Measurements from ENCODE around the gene SLC43A1. TPM values are rescaled to one million over a fixed set of nuclear protein-coding genes. Genes with fewer than 3 reads are reported as not detected.

SLC43A1 gene
- total RNA-seq, 1 donor from 2014 or later = 10.4 TPM

DNA sequence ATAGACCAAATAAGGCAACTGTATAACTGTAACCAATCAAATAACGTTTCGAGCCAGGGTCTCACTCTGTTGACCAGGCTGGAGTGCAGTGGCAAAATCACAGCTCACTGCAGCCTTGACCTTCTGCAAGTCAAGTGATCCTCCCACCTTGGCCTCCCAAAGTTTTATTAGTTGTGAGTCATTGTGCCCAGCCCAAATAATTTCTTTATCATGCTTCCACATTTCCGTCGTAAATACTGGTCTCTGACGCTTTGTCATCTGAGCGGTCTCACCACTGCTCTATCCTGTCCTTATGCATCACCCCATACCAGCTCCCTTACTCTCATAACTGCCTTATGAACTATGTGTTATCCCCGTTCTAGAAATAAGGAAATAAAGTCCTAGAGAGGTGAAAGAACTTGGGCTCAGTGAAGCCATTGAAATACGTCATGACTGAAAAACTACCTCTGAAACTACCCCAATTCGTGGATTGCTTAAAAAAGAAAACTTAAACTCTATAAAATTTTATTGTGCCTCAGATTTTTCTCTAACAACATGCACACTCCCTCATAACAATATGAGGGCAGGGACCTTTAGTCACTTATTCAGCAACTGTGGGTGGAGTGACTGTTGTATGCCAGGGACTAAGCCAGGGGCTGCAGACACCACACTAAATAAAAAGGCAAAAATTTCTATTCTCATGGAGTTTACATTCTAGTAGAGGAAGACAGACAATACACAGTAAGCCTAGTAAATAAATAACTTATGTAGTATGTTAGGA, 71.0 kb downstream of the SLC43A1 start:
- no peak overlapping the region for H3K27ac Mint-ChIP-seq (ENCODE audit: unreplicated experiment)
- H3K27me3 Mint-ChIP-seq (ENCODE audit: unreplicated experiment) = no peaks in the 10 kb centered on the region
- TF ChIP-seq CTCF (IDR thresholded peaks at IDR 0.05; ENCODE audit: unreplicated experiment) = no peak
- H3K9me3 Mint-ChIP-seq (ENCODE audit: unreplicated experiment) = no peaks in the 10 kb centered on the region
- no peak overlapping the region for H3K4me3 Mint-ChIP-seq (ENCODE audit: unreplicated experiment)
- no peaks in the 10 kb centered on the region for H3K36me3 Mint-ChIP-seq (ENCODE audit: low read depth, unreplicated experiment)
- no peak for DNase-seq (ENCODE audit: low spot score)
- H3K4me1 Mint-ChIP-seq (ENCODE audit: unreplicated experiment) = no peaks in the 10 kb centered on the region

DNA sequence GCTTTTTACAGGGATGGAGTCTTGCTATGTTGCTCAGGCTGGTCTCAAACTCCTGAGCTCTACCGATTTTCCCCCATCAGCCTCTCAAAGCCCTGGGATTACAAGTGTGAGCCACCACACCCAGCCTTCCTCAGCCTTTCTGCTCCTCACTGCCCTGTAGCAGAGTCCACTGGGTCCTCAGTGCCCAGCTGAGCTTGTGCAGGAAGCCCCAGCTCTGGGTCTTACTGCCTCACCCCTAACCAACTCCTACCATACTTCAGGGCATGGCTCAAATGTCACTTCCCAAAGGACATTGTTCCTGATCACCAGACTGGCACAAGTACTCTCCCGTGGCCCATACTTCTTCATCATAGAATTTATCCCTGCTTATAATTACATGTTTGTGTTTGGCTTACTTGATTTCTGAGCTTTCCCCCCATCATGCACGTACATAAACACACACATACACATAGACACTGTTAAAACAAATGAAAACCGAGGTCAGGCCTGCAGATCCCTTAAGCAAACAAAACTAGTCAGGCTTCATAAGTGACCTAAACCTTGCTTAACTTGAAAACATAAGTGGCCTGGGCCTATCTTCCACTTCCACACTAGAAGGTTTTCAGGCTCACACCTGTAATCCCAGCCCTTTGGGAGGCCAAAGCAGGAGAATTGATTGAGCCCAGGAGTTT, 74.6 kb downstream of the SLC43A1 start:
- H3K27me3 Mint-ChIP-seq (ENCODE audit: unreplicated experiment) = peaks cover 7% of the 10 kb centered on the region
- H3K9me3 Mint-ChIP-seq (ENCODE audit: unreplicated experiment) = no peaks in the 10 kb centered on the region
- H3K27ac Mint-ChIP-seq (ENCODE audit: unreplicated experiment) = no peak overlapping the region
- DNase-seq (ENCODE audit: low spot score) = no peak
- no peaks in the 10 kb centered on the region for H3K4me1 Mint-ChIP-seq (ENCODE audit: unreplicated experiment)
- H3K36me3 Mint-ChIP-seq (ENCODE audit: low read depth, unreplicated experiment) = no peaks in the 10 kb centered on the region
- TF ChIP-seq CTCF (IDR thresholded peaks at IDR 0.05; ENCODE audit: unreplicated experiment) = no peak
- H3K4me3 Mint-ChIP-seq (ENCODE audit: unreplicated experiment) = no peak overlapping the region

DNA sequence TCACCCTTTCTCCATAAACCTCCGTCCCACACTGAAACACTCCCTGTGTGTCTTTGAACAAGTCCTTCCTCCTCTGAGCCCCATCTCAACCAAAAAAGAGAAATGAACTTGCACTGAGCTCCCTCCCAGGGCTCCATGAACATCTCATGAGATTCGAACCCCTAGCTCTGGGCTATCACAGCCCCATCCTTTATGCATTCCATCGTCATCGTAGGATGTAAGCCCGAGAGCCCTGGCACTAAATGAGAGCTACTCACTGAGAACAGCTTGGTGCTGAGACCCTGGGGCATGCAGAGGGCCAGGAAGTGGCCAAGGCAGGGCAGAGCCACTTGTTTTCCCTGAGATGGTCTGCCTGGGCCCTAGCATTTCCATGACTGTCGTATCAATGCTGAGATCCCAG, 75.7 kb downstream of the SLC43A1 start:
- Mint-ChIP-seq H3K9me3 (ENCODE audit: unreplicated experiment) (no peaks in the 10 kb centered on the region), H3K27me3 (ENCODE audit: unreplicated experiment) (peaks cover 7% of the 10 kb centered on the region), H3K4me3 (ENCODE audit: unreplicated experiment) (no peak overlapping the region), H3K36me3 (ENCODE audit: low read depth, unreplicated experiment) (no peaks in the 10 kb centered on the region), H3K27ac (ENCODE audit: unreplicated experiment) (no peak overlapping the region), H3K4me1 (ENCODE audit: unreplicated experiment) (no peaks in the 10 kb centered on the region)
- no peak for DNase-seq (ENCODE audit: low spot score)
- no peak for TF ChIP-seq CTCF (IDR thresholded peaks at IDR 0.05; ENCODE audit: unreplicated experiment)

- no peak for TF ChIP-seq CTCF (IDR thresholded peaks at IDR 0.05; ENCODE audit: unreplicated experiment)
Observed at GRCh38 chr11:57438345-57439285, 76.9 kb downstream of the SLC43A1 start.

More at GRCh38 chr11:57438345-57439285, 76.9 kb downstream of the SLC43A1 start:
- no peaks in the 10 kb centered on the region for H3K36me3 Mint-ChIP-seq (ENCODE audit: low read depth, unreplicated experiment)
- no peaks in the 10 kb centered on the region for H3K9me3 Mint-ChIP-seq (ENCODE audit: unreplicated experiment)
- H3K4me3 Mint-ChIP-seq (ENCODE audit: unreplicated experiment) = no peak overlapping the region
- DNase-seq (ENCODE audit: low spot score) = no peak
- H3K27ac Mint-ChIP-seq (ENCODE audit: unreplicated experiment) = no peak overlapping the region
- peaks cover 7% of the 10 kb centered on the region for H3K27me3 Mint-ChIP-seq (ENCODE audit: unreplicated experiment)
- peaks cover under 1% of the 10 kb centered on the region for H3K4me1 Mint-ChIP-seq (ENCODE audit: unreplicated experiment)
